GM18873 (cell line): ENCODE measurements around the gene ADAMTS20.
"Not testable (repeated sequence)": the region's sequence is repeated elsewhere in the genome, so short reads cannot be mapped to it uniquely, and the experiment has no call there.

Source experiments
- ATAC-seq: cut with Tn5 transposase; IDR thresholded peaks from one replicate; pipeline ENCODE4 v1.9.1; 2021; ENCODE audit warnings: mild to moderate bottlenecking, moderate library complexity, moderate number of reproducible peaks; ENCODE audit not compliant: unreplicated experiment, low FRiP score

ADAMTS20 gene

GRCh38 chr12:43378448-43378847 lies 173.6 kb downstream of the ADAMTS20 start:
- no peak for ATAC-seq

- no peak for ATAC-seq
These were observed 181.7 kb downstream of the ADAMTS20 start for GRCh38 chr12:43370263-43370662.

GRCh38 chr12:43362910-43363694 lies 188.9 kb downstream of the ADAMTS20 start:
- ATAC-seq, result no peak

- ATAC-seq, result no peak
These were observed 190.8 kb downstream of the ADAMTS20 start for GRCh38 chr12:43361031-43361710.

GRCh38 chr12:43360001-43360400 lies 192.0 kb downstream of the ADAMTS20 start:
- ATAC-seq, result not testable (repeated sequence)

- no peak for ATAC-seq
These were observed 194.9 kb downstream of the ADAMTS20 start for GRCh38 chr12:43357141-43357540.

- no peak for ATAC-seq
These were observed 200.0 kb downstream of the ADAMTS20 start for GRCh38 chr12:43352001-43352400.

- no peak for ATAC-seq
These were observed 202.1 kb downstream of the ADAMTS20 start for GRCh38 chr12:43349863-43350262.

GRCh38 chr12:43348221-43348620 lies 203.8 kb downstream of the ADAMTS20 start:
- ATAC-seq, result no peak

- no peak for ATAC-seq
These were observed 205.0 kb downstream of the ADAMTS20 start for GRCh38 chr12:43347026-43347425.

GRCh38 chr12:43345023-43345422 lies 207.0 kb downstream of the ADAMTS20 start:
- no peak for ATAC-seq

- not testable (repeated sequence) for ATAC-seq
These were observed 210.2 kb downstream of the ADAMTS20 start for GRCh38 chr12:43341785-43342313.

- peak; percentile 66 for ATAC-seq
These were observed 213.0 kb downstream of the ADAMTS20 start for GRCh38 chr12:43338848-43339526.

- peak; percentile 52 for ATAC-seq
These were observed 214.2 kb downstream of the ADAMTS20 start for GRCh38 chr12:43337571-43338444.

- no peak for ATAC-seq
These were observed 214.9 kb downstream of the ADAMTS20 start for GRCh38 chr12:43336962-43337555.

GRCh38 chr12:43333644-43334043 lies 218.4 kb downstream of the ADAMTS20 start:
- no peak for ATAC-seq

- no peak for ATAC-seq
These were observed 218.9 kb downstream of the ADAMTS20 start for GRCh38 chr12:43332977-43333640.

GRCh38 chr12:43331935-43332334 lies 220.1 kb downstream of the ADAMTS20 start:
- ATAC-seq, result no peak

- ATAC-seq, result no peak
These were observed 222.6 kb downstream of the ADAMTS20 start for GRCh38 chr12:43329375-43329774.
